Cardiac muscle cell (in vitro differentiated cells and primary cell): ENCODE measurements around the gene C22orf31. TPM values are rescaled to one million over a fixed set of nuclear protein-coding genes. Genes with fewer than 3 reads are reported as not detected.

Source experiments
- DNase-seq, 2 donors: peaks; one replicate each; pipeline versions ENCODE4 v3.0.0 to v3.0.0-alpha.2; 2010 to 2017; ENCODE audit warnings: low read depth in 1 of 2, low spot score in 1 of 2
- H3K27ac ChIP-seq: fragments of 200-600 bp; sonication (generic); 2 replicates; pipeline ENCODE4 v1.5.1; 2016
- H3K27me3 ChIP-seq: fragments of 200-600 bp; sonication (generic); 2 replicates; pipeline ENCODE4 v1.6.0; 2016; ENCODE audit warnings: control low read depth
- H3K36me3 ChIP-seq: fragments of 200-600 bp; sonication (generic); 2 replicates; pipeline ENCODE4 v1.5.1; 2016; ENCODE audit warnings: control low read depth
- H3K4me1 ChIP-seq: fragments of 200-600 bp; sonication (generic); 2 replicates; pipeline ENCODE4 v1.8.1; 2017; ENCODE audit warnings: low read depth, mild to moderate bottlenecking, mixed run types
- H3K4me3 ChIP-seq: fragments of 200-600 bp; sonication (generic); 2 replicates; pipeline ENCODE4 v1.5.1; 2016; ENCODE audit warnings: mild to moderate bottlenecking
- H3K9me3 ChIP-seq: fragments of 200-600 bp; sonication (generic); 2 replicates; pipeline ENCODE4 v1.5.1; 2017; ENCODE audit warnings: low read depth, mild to moderate bottlenecking, control low read depth
- CTCF ChIP-seq: IDR thresholded peaks from 2 replicates; pipeline ENCODE4 v1.5.1; 2012; ENCODE audit warnings: low read depth, mild to moderate bottlenecking, low read length
- polyA plus RNA-seq: library from polyadenylated mRNA; unstranded; fragments of >200 nt; fragmentation: Nextera tagmentation; extraction: Ambion mirVana; gene quantifications from 2 replicates; pipeline ENCODE4 v1.2.1, GENCODE V29; 2016
- total RNA-seq: library from RNA; depleted of rRNA; stranded (reverse); fragments of >200 nt; gene quantifications from 2 replicates; pipeline ENCODE4 v1.2.3, GENCODE V29; 2016

Gene C22orf31
- total and polyA plus RNA-seq, 2 experiments from 2014 or later: not detected

DNA sequence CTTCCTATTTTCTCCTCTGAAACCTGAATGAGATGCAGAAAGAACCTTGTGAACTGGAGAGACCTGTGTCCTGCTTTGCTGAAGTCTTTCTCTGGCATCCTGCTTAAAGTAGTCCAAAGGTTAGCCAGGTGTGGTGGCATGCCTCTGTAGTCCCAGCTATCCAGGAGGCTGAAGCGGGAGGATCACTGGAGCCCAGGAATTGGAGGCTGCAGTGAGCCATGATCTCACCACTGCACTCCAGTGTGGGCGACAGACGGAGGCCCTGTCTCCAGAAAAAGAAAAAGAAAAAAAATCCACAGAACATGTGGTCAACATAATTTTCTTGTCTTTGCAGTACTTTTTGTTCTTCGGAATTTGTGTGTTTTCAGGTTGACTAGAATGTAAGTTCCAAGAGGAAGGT is 8.9 kb upstream of the C22orf31 start:
- Histone ChIP-seq H3K9me3 (no peaks in the 10 kb centered on the region), H3K27ac (no peak overlapping the region), H3K4me3 (no peak overlapping the region), H3K27me3 (peaks cover 25% of the 10 kb centered on the region), H3K36me3 (no peaks in the 10 kb centered on the region), H3K4me1 (peaks cover 27% of the 10 kb centered on the region)
- no peak for TF ChIP-seq CTCF
- no peak for DNase-seq

DNA sequence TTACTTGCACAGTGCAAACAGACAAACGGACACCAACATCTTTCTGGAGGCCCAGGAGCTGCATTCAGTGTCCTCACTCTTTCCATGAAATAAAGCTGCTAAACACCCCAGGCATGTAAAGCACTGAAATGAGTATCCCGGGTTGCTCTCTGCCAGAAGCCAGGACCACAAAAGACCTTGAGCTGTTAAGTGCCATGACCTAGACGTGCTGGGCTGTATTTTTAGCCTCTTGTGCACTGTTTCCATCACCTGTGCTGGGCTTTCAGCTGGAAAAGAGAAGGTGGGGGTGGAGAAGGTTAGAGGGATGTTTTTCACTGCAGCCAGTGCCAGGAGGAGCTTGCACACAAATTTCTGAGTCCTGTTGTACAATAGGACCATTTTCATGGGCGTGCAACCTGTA is 7.8 kb upstream of the C22orf31 start:
- H3K27ac ChIP-seq: peak overlapping the region; percentile 24
- peaks cover 25% of the 10 kb centered on the region for H3K27me3 ChIP-seq
- peak in 1 of 2 donors; percentile 72 for DNase-seq
- no peaks in the 10 kb centered on the region for H3K9me3 ChIP-seq
- no peak overlapping the region for H3K4me3 ChIP-seq
- no peak for TF ChIP-seq CTCF
- peaks cover 25% of the 10 kb centered on the region for H3K4me1 ChIP-seq
- H3K36me3 ChIP-seq: no peaks in the 10 kb centered on the region

- peaks cover 12% of the 10 kb centered on the region for H3K4me1 ChIP-seq
- DNase-seq: no peak
- H3K27ac ChIP-seq: no peak overlapping the region
- H3K4me3 ChIP-seq: no peak overlapping the region
- no peaks in the 10 kb centered on the region for H3K36me3 ChIP-seq
- H3K27me3 ChIP-seq: peaks cover 3% of the 10 kb centered on the region
- TF ChIP-seq CTCF: no peak
- no peaks in the 10 kb centered on the region for H3K9me3 ChIP-seq
These were observed 4.0 kb upstream of the C22orf31 start for GRCh38 chr22:29065468-29066190.

- H3K4me3 ChIP-seq: no peak overlapping the region
- no peak for TF ChIP-seq CTCF
- DNase-seq: peak; percentile 35 to 69
- no peak overlapping the region for H3K27ac ChIP-seq
- no peaks in the 10 kb centered on the region for H3K27me3 ChIP-seq
- H3K36me3 ChIP-seq: no peaks in the 10 kb centered on the region
- H3K9me3 ChIP-seq: no peaks in the 10 kb centered on the region
- H3K4me1 ChIP-seq: peaks cover 5% of the 10 kb centered on the region
These were observed 723 bp upstream of the C22orf31 start for GRCh38 chr22:29062286-29062821.

GRCh38 chr22:29060931-29061330 is 700 bp downstream of the C22orf31 start:
- no peak for TF ChIP-seq CTCF
- Histone ChIP-seq H3K4me3 (no peak overlapping the region), H3K9me3 (no peaks in the 10 kb centered on the region), H3K27ac (no peak overlapping the region), H3K27me3 (no peaks in the 10 kb centered on the region), H3K36me3 (no peaks in the 10 kb centered on the region), H3K4me1 (peaks cover 3% of the 10 kb centered on the region)
- peak in 1 of 2 donors; percentile 9 for DNase-seq
